A549 treated with CpdA at 1 μM for 4 hours (cell line): Measurements from ENCODE around the gene GCDH. TPM values are rescaled to one million over a fixed set of nuclear protein-coding genes. Genes with fewer than 3 reads are reported as not detected.

ENCODE experiments used
- total RNA-seq: library from RNA; stranded (reverse); fragments of 200-300 nt; extraction: Qiagen RNA extraction; gene quantifications from 5 replicates; pipeline ENCODE4 v1.2.3, GENCODE V29; 2022; ENCODE audit warnings: low read depth

Gene GCDH
- 8.9 to 12.5 TPM (median 9.9 TPM) in 5 replicates for total RNA-seq

DNA sequence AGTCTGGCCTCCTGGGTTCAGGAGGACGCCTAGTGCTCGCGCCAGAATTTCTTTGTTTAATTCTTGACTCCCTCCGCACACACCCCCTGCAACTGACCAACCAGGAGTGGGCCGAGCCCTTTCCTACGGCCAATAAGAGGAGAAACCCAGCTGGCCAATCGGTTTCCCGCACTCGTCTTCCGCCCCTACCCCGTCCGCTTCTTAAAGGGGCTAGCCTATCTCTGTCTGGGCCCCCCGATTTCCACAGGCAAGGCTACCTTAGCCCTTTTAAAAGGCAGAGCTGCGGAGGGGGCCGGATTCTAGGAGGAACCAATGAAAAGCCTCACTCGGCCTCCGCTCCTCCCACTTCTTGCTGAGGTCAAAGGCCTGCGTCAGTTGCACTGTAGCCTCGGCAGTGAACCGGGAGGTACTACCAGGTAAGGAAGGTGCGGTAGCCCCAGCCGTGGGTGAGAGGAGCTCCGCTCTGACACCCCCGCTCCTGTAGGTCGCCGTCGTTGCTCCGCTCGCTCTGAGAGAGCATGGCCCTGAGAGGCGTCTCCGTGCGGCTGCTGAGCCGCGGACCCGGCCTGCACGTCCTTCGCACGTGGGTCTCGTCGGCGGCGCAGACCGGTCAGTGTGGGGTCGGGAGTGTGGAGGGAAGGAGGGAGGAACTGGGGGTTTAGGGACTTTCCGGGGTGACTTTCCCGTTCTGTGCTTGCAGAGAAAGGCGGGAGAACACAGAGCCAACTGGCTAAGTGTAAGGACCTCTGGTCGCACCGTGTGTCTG is at the start of gene GCDH:
GCDH (plus strand) TSS at position 374 of the 766 bp plus-strand sequence; CDS start at position 519, 145 bp downstream.

DNA sequence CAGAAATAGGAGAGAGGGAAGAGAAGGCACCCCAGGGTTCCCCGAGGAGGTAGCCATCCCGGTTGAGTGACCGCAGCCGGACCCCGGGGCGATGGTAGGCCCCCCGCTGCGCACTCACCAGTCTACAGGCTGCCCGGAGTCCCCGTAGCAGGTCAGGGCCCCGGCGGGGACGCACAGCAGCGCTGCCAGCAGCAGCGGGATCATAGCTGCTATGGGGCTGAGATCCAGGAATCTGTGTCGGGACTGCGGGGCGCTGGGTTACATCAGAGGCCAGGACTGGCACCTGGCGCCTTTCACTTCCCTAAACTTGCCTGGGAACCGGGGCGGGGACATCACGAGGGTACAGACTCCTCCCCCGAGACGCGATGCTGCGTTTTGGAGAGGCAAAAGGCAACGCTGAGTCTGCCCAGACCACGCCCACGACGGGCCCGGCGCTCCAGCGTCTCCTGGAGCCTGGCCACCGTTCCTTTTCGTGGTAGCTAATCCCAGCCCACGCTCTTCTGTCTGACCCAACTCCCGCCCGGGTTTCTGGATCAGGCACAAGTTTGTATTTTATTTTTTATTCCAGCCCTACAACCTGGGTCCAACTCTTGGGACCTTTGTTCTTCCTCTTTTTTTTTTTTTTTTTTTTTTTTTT is 9.7 kb upstream of the GCDH start, which contains the start of gene DNASE2:
DNASE2 (minus strand) TSS at position 278 of the 637 bp plus-strand sequence; CDS start at position 204, 74 bp downstream.

DNA sequence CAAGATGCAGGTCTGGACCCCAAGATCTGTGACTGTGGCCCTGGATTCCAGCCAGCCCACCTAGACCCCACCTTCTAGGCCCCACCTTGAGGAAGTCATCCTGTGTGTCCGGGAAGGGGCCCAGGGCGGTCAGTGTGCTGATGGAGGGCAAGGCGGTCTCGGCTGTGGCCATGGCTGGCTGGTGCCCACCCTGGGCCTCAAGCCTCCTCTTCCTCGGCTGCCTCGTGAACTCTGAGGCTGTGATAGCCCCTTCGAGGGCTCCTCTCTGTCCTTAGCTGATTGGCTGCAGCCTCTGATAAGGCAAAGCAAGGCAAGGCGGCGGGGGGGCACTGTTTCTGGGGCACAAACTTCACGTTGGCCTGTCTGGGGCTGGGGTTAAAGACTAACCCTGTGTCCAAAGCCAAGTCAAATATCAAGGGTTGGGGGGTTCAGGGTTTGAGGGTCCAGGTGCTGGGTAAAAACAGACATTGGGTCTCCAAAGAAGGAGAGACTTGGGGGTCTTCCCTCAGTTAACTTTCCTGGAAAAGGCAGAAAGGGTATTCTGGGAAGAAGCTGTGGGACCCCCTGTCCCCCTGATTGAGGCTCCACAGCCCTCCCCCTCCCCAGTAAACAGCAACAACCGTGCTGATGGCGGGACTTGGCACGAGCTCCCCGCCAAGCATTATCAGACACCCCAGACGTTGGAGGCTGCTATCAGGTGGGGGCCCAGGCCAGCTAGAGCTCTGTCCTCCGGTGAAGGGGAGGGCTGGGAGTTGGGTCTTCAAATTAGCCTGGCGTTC is 3.8 kb upstream of the GCDH start, which contains the start of gene KLF1:
KLF1 (minus strand) TSS at position 233 of the 779 bp plus-strand sequence; CDS start at position 172, 61 bp downstream.

DNA sequence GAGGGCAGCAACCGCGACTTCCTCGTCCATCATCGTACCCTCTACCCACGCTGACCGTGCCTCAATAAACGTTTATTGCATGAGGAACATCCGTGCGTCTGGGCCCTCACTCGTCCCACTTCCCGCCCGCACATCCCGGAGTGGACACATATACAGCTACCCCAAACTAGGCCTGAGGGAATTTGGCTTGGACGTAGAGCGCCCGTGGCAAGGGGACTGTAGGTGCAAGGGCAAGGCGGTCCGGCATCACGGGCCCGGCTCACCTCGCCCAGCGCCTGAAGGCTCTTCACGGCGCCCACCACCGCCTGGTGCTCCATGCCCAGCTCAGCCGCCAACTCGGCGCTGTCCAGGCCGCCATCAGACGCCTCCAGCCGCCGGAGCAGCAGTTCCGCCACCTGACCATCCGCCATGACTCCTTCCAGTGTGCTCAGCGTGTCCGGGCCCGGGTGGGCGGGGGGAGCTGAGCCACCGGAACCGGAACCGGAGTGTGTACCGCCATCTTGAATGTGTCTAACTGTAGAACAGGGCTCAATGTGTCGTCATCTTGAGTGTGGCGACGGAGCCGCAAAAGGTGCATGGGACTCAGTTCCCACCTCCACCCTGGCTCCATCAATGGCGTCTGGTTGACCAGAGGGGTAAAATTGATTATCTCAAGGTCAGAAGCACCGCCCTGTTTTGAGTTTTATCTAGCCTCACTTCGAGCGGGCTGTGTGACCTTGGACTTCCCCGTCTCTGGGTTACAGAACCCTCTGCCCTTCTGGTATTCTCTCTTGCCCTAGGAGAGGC is 42.5 kb downstream of the GCDH start, which contains the start of gene FARSA:
FARSA (minus strand) TSS at position 425 of the 786 bp plus-strand sequence; CDS start at position 410, 15 bp downstream.

DNA sequence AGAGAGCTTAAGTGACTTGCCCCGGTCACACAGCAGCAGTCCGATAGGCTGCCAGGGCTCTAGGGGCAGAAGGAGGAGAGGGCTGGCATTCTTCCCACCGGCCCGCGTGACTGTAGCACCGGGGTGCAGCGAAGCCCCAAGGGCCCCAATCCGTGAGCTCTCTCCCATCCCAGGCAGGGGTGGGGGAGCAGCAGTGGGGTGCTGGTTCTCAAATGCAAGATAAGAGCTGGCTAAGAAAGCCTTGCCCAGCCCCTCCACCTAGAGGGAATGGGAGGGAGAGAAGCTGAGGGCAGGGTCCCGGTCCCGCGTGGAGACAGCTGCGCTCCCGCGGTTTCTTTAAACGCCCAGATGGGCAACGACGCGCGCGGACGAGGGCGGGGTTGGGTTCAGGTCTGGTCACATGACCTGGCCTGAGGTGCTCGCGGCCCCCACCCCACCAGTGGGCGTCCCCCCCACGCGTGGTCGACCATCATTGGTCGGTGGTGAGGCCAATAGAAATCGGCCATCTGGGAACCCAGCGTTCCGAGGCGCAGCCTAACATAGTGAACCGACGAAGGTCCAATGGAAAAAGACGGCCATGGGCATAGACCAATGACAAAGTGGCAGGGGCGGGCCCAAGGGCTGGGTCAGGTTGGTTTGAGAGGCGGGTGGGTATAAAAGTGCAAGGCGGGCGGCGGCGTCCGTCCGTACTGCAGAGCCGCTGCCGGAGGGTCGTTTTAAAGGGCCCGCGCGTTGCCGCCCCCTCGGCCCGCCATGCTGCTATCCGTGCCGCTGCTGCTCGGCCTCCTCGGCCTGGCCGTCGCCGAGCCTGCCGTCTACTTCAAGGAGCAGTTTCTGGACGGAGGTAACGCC is 47.2 kb downstream of the GCDH start, which contains the start of gene CALR:
CALR (plus strand) TSS at position 683 of the 852 bp plus-strand sequence; CDS start at position 754, 71 bp downstream.

DNA sequence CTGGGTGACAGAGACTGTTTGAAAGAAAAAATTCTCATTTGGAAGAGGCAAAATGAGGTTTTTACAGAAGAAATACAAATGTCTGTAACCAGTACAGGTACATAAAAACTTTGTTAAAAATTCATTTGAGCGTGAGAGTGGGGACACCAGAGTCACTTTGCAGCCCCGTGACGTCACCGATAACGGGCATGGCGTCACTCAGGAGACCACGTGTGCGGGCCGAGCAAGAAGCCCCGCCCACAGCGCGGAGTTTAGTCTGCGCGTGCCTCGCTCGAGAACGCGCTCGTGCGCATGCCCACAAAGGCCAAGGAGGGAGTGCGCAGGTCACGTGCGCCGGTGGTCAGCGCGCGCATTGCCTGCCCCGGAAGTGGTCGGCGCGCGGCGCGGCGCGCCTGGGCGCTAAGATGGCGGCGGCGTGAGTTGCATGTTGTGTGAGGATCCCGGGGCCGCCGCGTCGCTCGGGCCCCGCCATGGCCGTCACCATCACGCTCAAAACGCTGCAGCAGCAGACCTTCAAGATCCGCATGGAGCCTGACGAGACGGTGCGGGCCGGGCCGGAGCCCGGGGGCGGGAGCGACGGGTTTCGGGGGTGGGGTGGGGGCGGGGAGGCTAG is 54.6 kb downstream of the GCDH start, which contains the start of gene RAD23A:
RAD23A (plus strand) TSS at position 384 of the 613 bp plus-strand sequence; CDS start at position 471, 87 bp downstream.

Other genes with a start within 250 kb of the GCDH start
- gene MAN2B1, start 224.4 kb upstream of the GCDH start, total RNA-seq = 16.4 to 20.7 TPM (median 17.5 TPM) in 5 replicates
- 7.6 to 13.8 TPM (median 10.8 TPM) in 5 replicates for gene WDR83, start 224.4 kb upstream of the GCDH start, total RNA-seq
- 42.7 to 54.1 TPM (median 50.9 TPM) in 5 replicates for gene DHPS, start 209.3 kb upstream of the GCDH start, total RNA-seq
- not detected in 5 replicates for gene GNG14, start 203.2 kb upstream of the GCDH start, total RNA-seq
- gene FBXW9, start 194.5 kb upstream of the GCDH start, total RNA-seq = 9.4 to 13.1 TPM (median 11.1 TPM) in 5 replicates
- gene TNPO2, start 167.2 kb upstream of the GCDH start, total RNA-seq = 26.5 to 38.1 TPM (median 34.8 TPM) in 5 replicates
- gene TRIR, start 156.5 kb upstream of the GCDH start, total RNA-seq = 154 to 217 TPM (median 198 TPM) in 5 replicates
- gene GET3, start 153.7 kb upstream of the GCDH start, total RNA-seq = 66.0 to 99.1 TPM (median 96.6 TPM) in 5 replicates
- 0.05 to 0.10 TPM (median 0.08 TPM) in 3 of 5 replicates, not detected in the others for gene BEST2, start 139.4 kb upstream of the GCDH start, total RNA-seq
- gene HOOK2, start 115.6 kb upstream of the GCDH start, total RNA-seq = 9.1 to 13.2 TPM (median 10.1 TPM) in 5 replicates
- gene JUNB, start 99.7 kb upstream of the GCDH start, total RNA-seq = 80.8 to 152 TPM (median 131 TPM) in 5 replicates
- gene PRDX2, start 89.4 kb upstream of the GCDH start, total RNA-seq = 0.41 to 0.94 TPM (median 0.74 TPM) in 5 replicates
- 8.2 to 20.2 TPM (median 11.8 TPM) in 4 of 5 replicates, not detected in the other for gene THSD8, start 89.1 kb upstream of the GCDH start, total RNA-seq
- 26.5 to 49.9 TPM (median 42.8 TPM) in 5 replicates for gene RNASEH2A, start 84.6 kb upstream of the GCDH start, total RNA-seq
- gene RTBDN, start 56.6 kb upstream of the GCDH start, total RNA-seq = 0.10 to 0.77 TPM (median 0.27 TPM) in 4 of 5 replicates, not detected in the other
- gene MAST1, start 52.6 kb upstream of the GCDH start, total RNA-seq = 1.0 to 3.0 TPM (median 1.9 TPM) in 5 replicates
- 26.4 to 33.8 TPM (median 31.6 TPM) in 5 replicates for gene DNASE2, start 9.7 kb upstream of the GCDH start, total RNA-seq
- gene KLF1, start 4.0 kb upstream of the GCDH start, total RNA-seq = 0.08 TPM in 1 of 5 replicates, not detected in the others
- gene SYCE2, start 28.1 kb downstream of the GCDH start, total RNA-seq = 0.23 to 0.55 TPM (median 0.40 TPM) in 5 replicates
- gene FARSA, start 42.6 kb downstream of the GCDH start, total RNA-seq = 77.7 to 87.4 TPM (median 81.4 TPM) in 5 replicates
- 606 to 640 TPM (median 607 TPM) in 5 replicates for gene CALR, start 47.4 kb downstream of the GCDH start, total RNA-seq
- gene RAD23A, start 54.7 kb downstream of the GCDH start, total RNA-seq = 73.6 to 84.7 TPM (median 79.2 TPM) in 5 replicates
- gene GADD45GIP1, start 66.1 kb downstream of the GCDH start, total RNA-seq = 30.1 to 55.5 TPM (median 52.4 TPM) in 5 replicates
- gene DAND5, start 78.4 kb downstream of the GCDH start, total RNA-seq = 0.09 to 0.16 TPM in 2 of 5 replicates, not detected in the others
- 3.8 to 5.0 TPM (median 4.2 TPM) in 5 replicates for gene NFIX, start 104.3 kb downstream of the GCDH start, total RNA-seq
- gene LYL1, start 211.7 kb downstream of the GCDH start, total RNA-seq = 0.62 to 1.0 TPM (median 0.77 TPM) in 5 replicates
- gene TRMT1, start 225.6 kb downstream of the GCDH start, total RNA-seq = 39.1 to 48.0 TPM (median 46.0 TPM) in 5 replicates
- gene NACC1, start 227.1 kb downstream of the GCDH start, total RNA-seq = 34.1 to 43.7 TPM (median 40.6 TPM) in 5 replicates